Right ventricle myocardium inferior (tissue), 1 donor: ENCODE results near the gene EPHA3. TPM values are rescaled to one million over a fixed set of nuclear protein-coding genes. Genes with fewer than 3 reads are reported as not detected.
A peak's percentile ranks its signal among the peaks of the same experiment; 100 is the strongest.

ENCODE experiments used
- ATAC-seq: fragments of 200-7000 bp; cut with Tn5 transposase; one replicate; pipeline ENCODE4 v1.9.1; 2020; ENCODE audit warnings: mild to moderate bottlenecking, moderate library complexity
- DNase-seq: peaks from one replicate; pipeline ENCODE4 v3.0.0; 2021; ENCODE audit errors: missing footprints
- intact Hi-C: fragments of 100-400 bp; cut with DNase I; formaldehyde crosslinking; loops from one replicate; pipeline ENCODE4 v1.11.0; 2022
- total RNA-seq: library from RNA; stranded (reverse); fragmentation: NEBNext Ultra II Directional; extraction: Animal tissue kit (Norgen Biotek cat#: 25700); gene quantifications from one replicate; pipeline ENCODE4 v1.2.1, GENCODE V29; 2021
- donor health status: DM: no; HTN: yes; CAD: no; lungs with severe emphysema.

Gene EPHA3
- total RNA-seq, 1 donor from 2014 or later: 2.9 TPM

GRCh38 chr3:89138048-89138447 is 30.6 kb downstream of the EPHA3 start:
- no peak for ATAC-seq
- intact Hi-C loops: no loop called here

GRCh38 chr3:89139870-89140269 is 32.4 kb downstream of the EPHA3 start:
- no peak for DNase-seq
- intact Hi-C loops: no loop called here
- ATAC-seq: no peak

More at GRCh38 chr3:89138048-89138447, 30.6 kb downstream of the EPHA3 start:
- no peak for DNase-seq

- intact Hi-C loops: no loop called here
- no peak for DNase-seq
- no peak for ATAC-seq
Measured at GRCh38 chr3:89144080-89144479, 36.7 kb downstream of the EPHA3 start.

- no peak for DNase-seq
- ATAC-seq: peak; percentile 97
- intact Hi-C loops: no loop called here
Measured at GRCh38 chr3:89145995-89146394, 38.6 kb downstream of the EPHA3 start.

GRCh38 chr3:89154416-89154815 is 47.0 kb downstream of the EPHA3 start:
- intact Hi-C loops: no loop called here
- no peak for DNase-seq
- ATAC-seq: no peak

- DNase-seq: no peak
- no peak for ATAC-seq
- intact Hi-C loops: no loop called here
Measured at GRCh38 chr3:89155811-89156210, 48.4 kb downstream of the EPHA3 start.

GRCh38 chr3:89157575-89157974 is 50.2 kb downstream of the EPHA3 start:
- DNase-seq (no peak), ATAC-seq (no peak)
- intact Hi-C loops: no loop called here

DNA sequence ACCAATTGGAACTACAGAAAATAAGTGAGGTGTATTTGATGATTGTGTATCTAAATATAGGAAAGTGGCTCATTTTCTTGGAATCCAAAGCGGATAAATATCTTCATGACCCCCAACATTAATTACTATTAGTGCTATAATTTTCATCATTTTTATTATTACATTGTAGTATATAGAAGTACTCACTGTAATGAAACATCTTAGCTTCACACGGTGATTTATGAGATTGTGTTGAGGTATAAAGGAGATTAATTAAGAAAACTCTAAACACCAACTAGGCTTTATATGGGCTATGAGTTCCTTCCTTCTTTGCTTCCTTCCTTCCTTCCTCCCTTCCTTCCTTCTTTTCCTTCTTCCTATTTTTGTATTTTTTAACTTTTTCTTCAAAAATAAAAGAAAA is 52.2 kb downstream of the EPHA3 start:
- intact Hi-C loops: no loop called here
- no peak for ATAC-seq
- no peak for DNase-seq

DNA sequence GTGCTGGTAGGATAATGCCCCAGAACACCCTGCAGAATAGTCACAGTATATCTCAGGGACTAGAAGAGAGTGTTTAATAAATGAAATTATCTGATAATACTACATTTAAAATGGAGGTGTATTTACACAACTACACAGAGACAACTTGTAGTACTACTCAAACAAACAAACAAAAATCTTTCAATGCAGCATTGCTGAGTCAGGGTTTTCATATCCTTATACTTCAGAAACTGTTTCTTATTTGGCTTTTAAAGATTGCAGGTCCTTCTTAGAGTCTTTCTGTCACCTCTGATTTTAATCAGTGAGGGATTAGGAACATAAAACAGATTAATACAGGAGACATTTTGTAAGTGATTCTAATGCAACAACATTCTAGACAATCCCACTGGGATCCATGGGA is 57.4 kb downstream of the EPHA3 start:
- no peak for ATAC-seq
- intact Hi-C loops: no loop called here

DNA sequence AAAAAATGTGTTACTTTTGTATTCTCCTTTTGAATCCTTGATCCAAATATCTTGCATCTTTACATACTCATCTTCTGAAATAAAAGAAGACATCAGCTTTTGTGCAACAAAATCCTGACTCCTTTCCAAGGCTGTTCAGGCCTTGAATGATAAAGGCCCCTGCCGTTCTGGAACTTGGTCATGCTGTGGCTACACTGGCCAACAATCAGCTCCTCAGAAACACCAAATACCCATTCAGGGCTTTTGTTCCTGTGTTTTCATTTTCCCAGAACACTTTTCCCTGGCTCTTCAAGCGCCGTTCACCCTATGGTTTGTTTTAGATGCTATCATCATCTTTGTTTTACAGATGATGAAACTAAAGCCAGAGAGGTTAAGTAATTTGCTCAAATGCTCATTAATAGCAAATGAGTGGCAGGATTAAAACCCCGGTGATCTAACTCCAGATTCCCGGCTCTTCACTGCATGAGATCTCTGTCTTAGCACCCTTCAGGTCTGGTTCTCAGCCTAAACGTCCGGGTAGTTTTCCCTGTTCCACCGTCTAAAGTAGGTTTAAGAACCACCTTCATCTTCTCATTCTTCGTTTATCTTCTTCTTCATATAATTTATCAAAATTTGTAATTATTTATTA is 58.3 kb downstream of the EPHA3 start:
- DNase-seq: no peak
- intact Hi-C loops: no loop called here
- ATAC-seq: no peak

More for the DNA sequence above, 57.4 kb downstream of the EPHA3 start:
- no peak for DNase-seq

DNA sequence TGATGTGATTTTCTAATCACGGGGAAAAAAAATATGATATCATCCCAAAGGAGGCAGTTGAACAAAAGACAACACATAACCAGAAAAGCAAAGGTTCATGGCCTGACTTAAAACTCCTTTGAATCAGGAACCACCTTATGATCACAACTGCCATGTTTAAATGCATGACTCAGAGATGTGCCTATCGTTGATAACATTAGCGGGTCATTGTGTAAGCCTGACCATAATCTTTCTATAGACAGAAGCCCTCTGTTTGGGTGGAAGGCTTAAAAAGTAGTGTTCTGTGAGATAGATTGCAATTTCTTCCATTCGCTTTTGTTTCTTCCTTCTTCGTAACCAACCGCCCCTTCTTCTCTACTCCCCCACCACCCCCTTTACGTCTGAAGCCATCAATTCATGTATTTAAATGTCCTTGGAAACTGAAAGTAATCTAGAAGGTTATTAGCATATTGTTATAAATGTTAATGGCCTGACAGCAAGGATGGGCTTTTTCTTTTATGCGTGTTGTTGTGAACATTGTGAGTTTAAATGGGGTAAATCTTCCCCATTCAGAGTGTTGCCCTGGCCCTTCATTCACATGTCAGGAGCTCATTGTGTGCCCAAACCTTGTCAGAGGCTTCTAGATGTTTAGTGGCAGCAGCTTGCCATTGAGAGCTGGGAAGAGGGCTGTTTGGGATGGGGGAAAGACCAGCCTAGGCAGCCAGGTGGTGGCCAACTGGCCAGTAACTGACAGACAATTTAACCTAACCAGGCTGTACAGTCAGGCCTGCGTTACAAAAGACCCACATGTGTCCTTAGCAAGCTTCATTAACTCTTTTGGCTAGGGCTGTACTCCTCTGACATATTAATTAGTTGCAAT is 64.5 kb downstream of the EPHA3 start:
- DNase-seq: no peak
- no peak for ATAC-seq
- intact Hi-C loops: no loop called here

DNA sequence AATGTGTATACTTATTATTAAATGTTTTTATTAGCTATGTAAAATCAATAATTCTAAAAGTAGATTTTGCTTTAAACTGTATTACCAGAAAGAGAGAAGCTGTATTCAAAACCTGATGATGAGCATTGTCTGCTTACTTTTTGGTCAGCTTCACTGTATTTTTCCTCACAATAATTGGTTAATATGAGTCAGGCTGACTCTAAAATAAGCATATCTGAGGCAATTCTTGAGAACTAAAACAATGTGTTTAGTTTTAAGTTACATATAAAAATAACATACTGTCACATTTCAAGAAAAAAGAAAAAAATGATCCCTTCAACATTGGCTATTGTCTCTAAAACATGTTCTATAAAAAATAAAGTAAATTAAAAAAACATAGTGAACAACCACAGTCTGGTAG is 66.1 kb downstream of the EPHA3 start:
- intact Hi-C loops: no loop called here
- ATAC-seq (no peak), DNase-seq (no peak)

GRCh38 chr3:89179355-89180001 is 72.1 kb downstream of the EPHA3 start:
- intact Hi-C loops: no loop called here
- DNase-seq (no peak), ATAC-seq (peak; percentile 76)

GRCh38 chr3:89180334-89180733 is 72.9 kb downstream of the EPHA3 start:
- ATAC-seq: no peak
- no peak for DNase-seq
- intact Hi-C loops: no loop called here

DNA sequence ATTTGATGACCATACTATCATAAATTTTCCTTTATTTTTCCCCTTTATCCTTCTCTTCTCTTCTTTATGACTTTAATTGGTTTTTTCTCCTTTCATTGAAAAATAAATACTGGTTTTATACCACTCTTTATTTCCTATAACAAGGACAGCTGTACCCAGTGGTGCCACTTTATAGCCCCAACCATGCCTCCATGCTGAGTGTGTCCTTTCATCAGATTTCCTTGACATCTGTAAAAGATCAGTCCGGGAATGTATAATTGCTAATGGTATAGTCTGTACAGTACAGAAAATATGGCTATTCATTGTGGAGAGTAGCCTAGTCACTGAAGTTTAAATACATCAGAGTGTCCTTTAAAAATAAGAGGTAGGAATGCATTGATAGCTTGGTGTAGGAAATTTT is 74.6 kb downstream of the EPHA3 start:
- intact Hi-C loops: no loop called here
- ATAC-seq (no peak), DNase-seq (no peak)

GRCh38 chr3:89184151-89184995 is 77.0 kb downstream of the EPHA3 start:
- no peak for ATAC-seq
- intact Hi-C loops: no loop called here
- DNase-seq: no peak

GRCh38 chr3:89186456-89186855 is 79.0 kb downstream of the EPHA3 start:
- intact Hi-C loops: no loop called here
- ATAC-seq (no peak), DNase-seq (no peak)

DNA sequence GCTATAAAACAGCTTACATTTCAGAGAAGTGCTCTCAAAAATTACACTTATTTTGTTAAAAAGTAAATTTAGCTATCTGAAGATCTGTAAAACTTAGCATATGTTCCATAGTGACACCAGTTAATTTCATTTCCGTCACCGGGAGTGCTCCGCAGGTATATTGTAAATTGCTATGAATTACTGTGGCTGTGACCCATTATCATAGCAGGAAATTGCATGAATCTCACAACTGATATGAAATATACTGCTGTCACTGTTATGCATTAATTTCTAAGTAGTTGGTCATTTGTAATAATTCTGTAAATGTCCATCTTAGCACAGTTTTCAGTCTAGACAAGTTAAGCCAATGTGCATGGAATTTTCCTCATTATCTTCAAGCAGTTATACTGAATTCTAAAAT is 91.2 kb downstream of the EPHA3 start:
- ATAC-seq (no peak), DNase-seq (no peak)
- intact Hi-C loops: no loop called here

GRCh38 chr3:89212619-89213018 is 105.2 kb downstream of the EPHA3 start:
- DNase-seq: no peak
- intact Hi-C loops: no loop called here
- ATAC-seq: no peak
